Vagina (tissue), 2 donors: ENCODE data around the gene UPP2.

Source experiments
- CTCF ChIP-seq, 3 experiments: fragments of 450-650 bp in 2 of 3; fragments of 200-600 bp in 1 of 3; sonication (generic) in 1 of 3; IDR thresholded peaks; one replicate each; pipeline ENCODE4 v1.5.1; 2017 to 2019; ENCODE audit warnings: antibody characterized with exemption in 3 of 3, mild to moderate bottlenecking in 2 of 3, moderate library complexity in 2 of 3
- POLR2A ChIP-seq, 2 donors: fragments of 450-650 bp; IDR thresholded peaks; one replicate each; pipeline ENCODE4 v1.6.1; 2017; ENCODE audit warnings: antibody characterized with exemption in 2 of 2, mild to moderate bottlenecking in 2 of 2, moderate library complexity in 2 of 2

DNA sequence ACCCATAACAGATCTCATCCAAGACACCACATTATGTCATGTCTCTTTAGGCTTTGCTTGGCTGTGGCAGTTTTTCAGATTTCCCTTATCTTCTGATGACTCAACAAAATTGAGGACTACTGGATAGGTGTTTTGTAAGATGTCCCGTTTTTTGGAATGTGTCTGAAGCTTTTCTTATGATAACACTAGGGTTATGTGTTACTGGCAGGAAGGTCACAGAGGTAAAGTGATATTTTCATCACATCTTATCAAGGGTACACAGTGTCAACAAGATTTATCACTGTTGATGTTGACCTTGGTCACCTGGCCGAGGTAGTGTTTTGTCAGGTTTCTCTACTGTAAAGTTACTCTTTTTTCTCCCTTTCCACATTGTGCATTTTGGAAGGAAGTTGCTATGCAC, 44.8 kb upstream of the UPP2 start:
- no peak for TF ChIP-seq CTCF (IDR thresholded peaks at IDR 0.05)
- TF ChIP-seq POLR2A (IDR thresholded peaks at IDR 0.05), result no peak
